Thoracic aorta (tissue), 2 donors: ENCODE data around the gene LRRN4CL. TPM values are rescaled to one million over a fixed set of nuclear protein-coding genes. Genes with fewer than 3 reads are reported as not detected.

Experiments used
- ATAC-seq: fragments of 150-250 bp; one replicate; pipeline ENCODE4 v1.8.0; 2017; ENCODE audit warnings: low read depth; ENCODE audit not compliant: insufficient number of reproducible peaks, low FRiP score
- DNase-seq: peaks from one replicate; pipeline ENCODE4 v3.0.0-alpha.2; 2020; ENCODE audit warnings: low spot score
- H3K27ac ChIP-seq, 2 donors: fragments of 200-600 bp; sonication (generic); 1 replicate in 1 of 2; 2 replicates in 1 of 2; pipeline ENCODE4 v1.5.1; 2016; ENCODE audit warnings: mild to moderate bottlenecking in 2 of 2, moderate library complexity in 2 of 2
- H3K27me3 ChIP-seq: fragments of 200-600 bp; sonication (generic); replicated peaks from 2 replicates; pipeline ENCODE4 v1.6.0; 2016; ENCODE audit warnings: mild to moderate bottlenecking; ENCODE audit not compliant: insufficient read depth
- H3K36me3 ChIP-seq: fragments of 200-600 bp; sonication (generic); one replicate; pipeline ENCODE4 v1.5.1; 2016
- H3K4me1 ChIP-seq, 2 donors: fragments of 200-600 bp; sonication (generic); 1 replicate in 1 of 2; 2 replicates in 1 of 2; pipeline versions ENCODE4 v1.5.1 to v1.6.0; 2016; ENCODE audit warnings: low read depth in 2 of 2, mild to moderate bottlenecking in 1 of 2; ENCODE audit not compliant: control insufficient read depth in 1 of 2
- H3K4me3 ChIP-seq: fragments of 200-600 bp; sonication (generic); 2 replicates; pipeline ENCODE4 v1.5.1; 2016; ENCODE audit warnings: mild to moderate bottlenecking
- H3K9me3 ChIP-seq: fragments of 200-600 bp; sonication (generic); 2 replicates; pipeline ENCODE4 v1.5.1; 2016
- total RNA-seq, 2 donors: library from RNA; depleted of rRNA; stranded (reverse); fragments of >200 nt; gene quantifications; one replicate each; pipeline versions ENCODE4 v1.1.0 to v1.2.3, GENCODE V29; 2016
- TF ChIP-seq, protein P1 (sequence below): fragments of 200-600 bp; sonication (generic); IDR thresholded peaks from one replicate; pipeline ENCODE4 v1.5.1; 2019; ENCODE audit warnings: antibody characterized with exemption

Gene LRRN4CL
- total RNA-seq, 2 donors from 2014 or later: 10.5 to 22.5 TPM

DNA sequence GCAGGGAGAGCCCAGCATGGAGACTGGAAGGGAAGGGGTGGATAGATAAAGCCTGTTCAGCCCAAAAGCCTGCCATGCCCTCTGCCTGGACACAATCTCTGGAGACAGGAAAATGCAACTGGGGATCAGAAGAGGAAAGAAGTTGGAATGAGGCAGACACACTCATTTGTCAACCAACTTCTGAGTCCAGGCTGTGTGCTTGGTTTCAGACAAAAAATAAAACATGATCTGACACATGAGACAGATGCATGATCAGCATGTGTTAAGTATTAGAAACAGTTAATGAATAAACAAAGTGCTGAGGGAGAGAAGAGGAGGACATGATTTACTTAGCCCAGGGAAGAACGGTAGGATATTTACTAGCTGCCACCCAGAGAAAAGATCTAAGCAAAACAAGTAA is 839 bp downstream of the LRRN4CL start:
- Histone ChIP-seq H3K4me3 (no peak overlapping the region), H3K9me3 (no peaks in the 10 kb centered on the region), H3K4me1 (peaks cover 0 to 6% of the 10 kb centered on the region in 2 donors), H3K27me3 (no peaks in the 10 kb centered on the region), H3K36me3 (peaks cover 31% of the 10 kb centered on the region), H3K27ac (no peak overlapping the region)
- ATAC-seq: no peak
- TF ChIP-seq, protein P1, sequence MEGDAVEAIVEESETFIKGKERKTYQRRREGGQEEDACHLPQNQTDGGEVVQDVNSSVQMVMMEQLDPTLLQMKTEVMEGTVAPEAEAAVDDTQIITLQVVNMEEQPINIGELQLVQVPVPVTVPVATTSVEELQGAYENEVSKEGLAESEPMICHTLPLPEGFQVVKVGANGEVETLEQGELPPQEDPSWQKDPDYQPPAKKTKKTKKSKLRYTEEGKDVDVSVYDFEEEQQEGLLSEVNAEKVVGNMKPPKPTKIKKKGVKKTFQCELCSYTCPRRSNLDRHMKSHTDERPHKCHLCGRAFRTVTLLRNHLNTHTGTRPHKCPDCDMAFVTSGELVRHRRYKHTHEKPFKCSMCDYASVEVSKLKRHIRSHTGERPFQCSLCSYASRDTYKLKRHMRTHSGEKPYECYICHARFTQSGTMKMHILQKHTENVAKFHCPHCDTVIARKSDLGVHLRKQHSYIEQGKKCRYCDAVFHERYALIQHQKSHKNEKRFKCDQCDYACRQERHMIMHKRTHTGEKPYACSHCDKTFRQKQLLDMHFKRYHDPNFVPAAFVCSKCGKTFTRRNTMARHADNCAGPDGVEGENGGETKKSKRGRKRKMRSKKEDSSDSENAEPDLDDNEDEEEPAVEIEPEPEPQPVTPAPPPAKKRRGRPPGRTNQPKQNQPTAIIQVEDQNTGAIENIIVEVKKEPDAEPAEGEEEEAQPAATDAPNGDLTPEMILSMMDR: no peak
- no peak for DNase-seq

- no peak for ATAC-seq
- Histone ChIP-seq H3K27ac (no peak overlapping the region), H3K9me3 (no peaks in the 10 kb centered on the region)
These were observed 1.6 kb downstream of the LRRN4CL start for GRCh38 chr11:62687508-62688396.

DNA sequence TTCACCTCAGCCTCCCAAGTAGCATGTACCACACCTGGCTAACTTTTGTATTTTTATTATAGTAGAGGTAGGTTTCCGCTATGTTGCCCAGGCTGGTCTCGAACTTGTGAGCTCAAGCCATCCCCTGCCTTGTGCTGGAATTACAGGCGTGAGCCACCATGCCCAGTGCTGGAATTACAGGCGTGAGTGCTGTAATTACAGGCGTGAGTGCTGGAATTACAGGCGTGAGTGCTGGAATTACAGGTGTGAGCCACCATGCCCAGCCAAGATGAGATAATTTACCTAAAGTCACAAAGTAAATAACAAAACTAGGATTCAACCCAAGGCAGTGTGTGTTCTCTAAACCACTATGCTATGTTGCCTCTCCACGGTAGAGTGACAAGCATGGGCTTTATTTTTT is 6.8 kb downstream of the LRRN4CL start:
- Histone ChIP-seq H3K27me3 (no peaks in the 10 kb centered on the region), H3K4me1 (peaks cover 11 to 17% of the 10 kb centered on the region in 2 donors), H3K4me3 (no peak overlapping the region), H3K27ac (no peak overlapping the region), H3K36me3 (no peaks in the 10 kb centered on the region), H3K9me3 (no peaks in the 10 kb centered on the region)
- TF ChIP-seq, protein P1: no peak
- ATAC-seq: no peak
- DNase-seq: no peak

More at GRCh38 chr11:62687508-62688396, 1.6 kb downstream of the LRRN4CL start:
- TF ChIP-seq, protein P1: no peak
- Histone ChIP-seq H3K4me3 (peak overlapping the region; percentile 56), H3K27me3 (no peaks in the 10 kb centered on the region), H3K4me1 (peaks cover 0 to 6% of the 10 kb centered on the region in 2 donors), H3K36me3 (peaks cover 24% of the 10 kb centered on the region)
- no peak for DNase-seq

GRCh38 chr11:62680825-62681240 is 8.5 kb downstream of the LRRN4CL start:
- Histone ChIP-seq H3K9me3 (no peaks in the 10 kb centered on the region), H3K27ac (no peak overlapping the region), H3K27me3 (no peaks in the 10 kb centered on the region), H3K4me3 (no peak overlapping the region), H3K36me3 (peaks cover 9% of the 10 kb centered on the region), H3K4me1 (peaks cover 11 to 23% of the 10 kb centered on the region in 2 donors)
- ATAC-seq (no peak), DNase-seq (no peak)
- TF ChIP-seq, protein P1: peak; percentile 26
